NB4 (cell line): Measurements from ENCODE around the gene HNRNPA2B1.

ENCODE experiments used
- POLR2A ChIP-seq: IDR thresholded peaks from 2 replicates; pipeline ENCODE4 v1.6.1; 2011; ENCODE audit warnings: mild to moderate bottlenecking; ENCODE audit not compliant: insufficient read length; ENCODE audit errors: extremely low read depth
- TF ChIP-seq, protein P1 (sequence below): IDR thresholded peaks from one replicate; pipeline ENCODE4 v1.5.1; 2012; ENCODE audit warnings: low read depth, low read length

DNA sequence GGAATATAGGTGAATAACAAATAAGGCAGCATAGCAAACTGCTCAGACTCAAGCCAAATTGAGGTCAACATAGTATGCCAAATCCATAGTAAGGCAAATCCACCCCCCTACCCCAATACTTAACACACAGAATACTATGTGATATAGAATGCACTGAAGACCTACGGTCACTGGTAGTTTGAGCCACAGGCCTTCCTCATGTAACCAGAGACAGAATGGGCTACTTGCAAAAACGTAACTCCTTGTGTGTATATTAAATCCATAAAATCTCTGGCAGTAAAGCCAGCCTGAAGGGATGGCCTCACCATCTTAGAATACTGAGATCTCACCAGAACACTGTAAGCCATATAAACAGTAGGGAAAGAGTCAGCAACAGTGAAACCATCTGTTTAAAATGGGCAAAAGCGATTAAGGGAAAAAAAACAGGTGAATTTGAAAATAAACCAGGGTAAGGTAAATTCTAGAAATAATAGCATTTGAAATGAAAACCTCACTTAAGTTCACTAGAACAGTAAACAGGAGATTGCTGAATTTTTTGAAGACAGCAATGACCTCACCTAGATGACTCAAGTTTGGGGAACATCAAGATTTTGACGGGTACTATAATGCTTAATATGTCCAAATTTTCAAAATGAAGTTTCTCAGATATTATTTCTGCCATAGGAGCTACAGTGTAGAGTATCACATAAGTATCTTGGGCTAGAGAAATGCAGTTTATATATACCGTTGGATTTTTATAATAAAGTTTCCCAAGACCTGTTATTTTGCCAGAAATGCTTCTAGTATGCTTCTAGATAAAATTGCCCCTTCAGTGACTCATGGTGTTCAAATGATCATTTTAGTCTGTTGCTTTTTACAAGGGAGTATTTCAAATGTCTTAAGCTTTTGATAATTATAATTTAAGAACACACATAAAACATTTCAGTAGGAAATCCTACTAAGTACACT is 13.9 kb downstream of the HNRNPA2B1 start:
- TF ChIP-seq, protein P1, sequence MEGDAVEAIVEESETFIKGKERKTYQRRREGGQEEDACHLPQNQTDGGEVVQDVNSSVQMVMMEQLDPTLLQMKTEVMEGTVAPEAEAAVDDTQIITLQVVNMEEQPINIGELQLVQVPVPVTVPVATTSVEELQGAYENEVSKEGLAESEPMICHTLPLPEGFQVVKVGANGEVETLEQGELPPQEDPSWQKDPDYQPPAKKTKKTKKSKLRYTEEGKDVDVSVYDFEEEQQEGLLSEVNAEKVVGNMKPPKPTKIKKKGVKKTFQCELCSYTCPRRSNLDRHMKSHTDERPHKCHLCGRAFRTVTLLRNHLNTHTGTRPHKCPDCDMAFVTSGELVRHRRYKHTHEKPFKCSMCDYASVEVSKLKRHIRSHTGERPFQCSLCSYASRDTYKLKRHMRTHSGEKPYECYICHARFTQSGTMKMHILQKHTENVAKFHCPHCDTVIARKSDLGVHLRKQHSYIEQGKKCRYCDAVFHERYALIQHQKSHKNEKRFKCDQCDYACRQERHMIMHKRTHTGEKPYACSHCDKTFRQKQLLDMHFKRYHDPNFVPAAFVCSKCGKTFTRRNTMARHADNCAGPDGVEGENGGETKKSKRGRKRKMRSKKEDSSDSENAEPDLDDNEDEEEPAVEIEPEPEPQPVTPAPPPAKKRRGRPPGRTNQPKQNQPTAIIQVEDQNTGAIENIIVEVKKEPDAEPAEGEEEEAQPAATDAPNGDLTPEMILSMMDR, result no peak
- TF ChIP-seq POLR2A, result peak; percentile 16
